HepG2 (cell line): ENCODE results near the gene ATAD3A. TPM values are rescaled to one million over a fixed set of nuclear protein-coding genes. Genes with fewer than 3 reads are reported as not detected.
A peak's percentile ranks its signal among the peaks of the same experiment; 100 is the strongest.

Source experiments
- ARNT2 ChIP-seq: sonication (generic); formaldehyde crosslinking; IDR thresholded peaks from 2 replicates; pipeline ENCODE4 v1.8.0; 2022; ENCODE audit warnings: mild to moderate bottlenecking, low read depth, missing genetic modification reagents, moderate library complexity
- CBFB ChIP-seq: sonication (generic); formaldehyde crosslinking; IDR thresholded peaks from 2 replicates; pipeline ENCODE4 v1.4.0; 2020; ENCODE audit warnings: missing genetic modification reagents
- CREM ChIP-seq, 2 experiments: sonication (generic) in 1 of 2; formaldehyde crosslinking in 1 of 2; IDR thresholded peaks; 2 replicates each; pipeline versions ENCODE4 v1.4.0 to v1.6.1; 2016 to 2020; ENCODE audit warnings: antibody characterized with exemption in 1 of 2, mild to moderate bottlenecking in 1 of 2, missing genetic modification reagents in 1 of 2
- IKZF1 ChIP-seq: fragments of 450-650 bp; IDR thresholded peaks from 2 replicates; pipeline ENCODE4 v1.7.1; 2016
- KLF13 ChIP-seq: sonication (generic); formaldehyde crosslinking; IDR thresholded peaks from 2 replicates; pipeline ENCODE4 v1.4.0; 2020; ENCODE audit warnings: mild to moderate bottlenecking, missing genetic modification reagents
- NFKB2 ChIP-seq: sonication (generic); formaldehyde crosslinking; IDR thresholded peaks from 2 replicates; pipeline ENCODE4 v1.4.0; 2020; ENCODE audit warnings: missing genetic modification reagents, borderline replicate concordance
- TBP ChIP-seq: sonication (generic); formaldehyde crosslinking; IDR thresholded peaks from 2 replicates; pipeline ENCODE4 v1.5.0; 2020; ENCODE audit warnings: missing genetic modification reagents
- ZNF644 ChIP-seq: IDR thresholded peaks from 2 replicates; pipeline ENCODE4 v1.6.1; 2016; ENCODE audit warnings: low read depth
- ZNF724P ChIP-seq: sonication (generic); formaldehyde crosslinking; IDR thresholded peaks from 2 replicates; pipeline ENCODE4 v1.8.0; 2022; ENCODE audit warnings: missing genetic modification reagents, borderline replicate concordance
- ZNF841 ChIP-seq: sonication (generic); formaldehyde crosslinking; IDR thresholded peaks from 2 replicates; pipeline ENCODE4 v1.8.1; 2023; ENCODE audit warnings: missing genetic modification reagents, borderline replicate concordance
- polyA plus RNA-seq, 8 experiments: library from polyadenylated mRNA; depleted of rRNA in 3 of 8; stranded (reverse) in 7 of 8; unstranded in 1 of 8; fragments of >200 nt; fragmentation: Illumina TruSeq in 4 of 8; extraction: Trizol in 4 of 8; gene quantifications; 2 replicates each; pipeline versions ENCODE4 v1.2.1 to v1.2.3, GENCODE V29; 2011 to 2016; ENCODE audit warnings: low read depth in 4 of 8, missing spikeins in 1 of 8, mixed read lengths in 1 of 8; ENCODE audit not compliant: insufficient read depth in 1 of 8
- total RNA-seq, 5 experiments: library from RNA; depleted of rRNA; stranded (reverse); fragments of >200 nt; fragmentation: Illumina TruSeq; extraction: Trizol; gene quantifications; 2 replicates each; pipeline ENCODE4 v1.2.3, GENCODE V29; 2016; ENCODE audit warnings: low read depth in 1 of 5
- TF ChIP-seq, protein P1 (sequence below): sonication (generic); formaldehyde crosslinking; IDR thresholded peaks from 2 replicates; pipeline ENCODE4 v1.4.0; 2020; ENCODE audit warnings: mild to moderate bottlenecking, low read depth, missing genetic modification reagents
- TF ChIP-seq, protein P2 (sequence below): sonication (generic); formaldehyde crosslinking; IDR thresholded peaks from 2 replicates; pipeline ENCODE4 v1.8.1; 2023; ENCODE audit warnings: missing genetic modification reagents, mild to moderate bottlenecking, borderline replicate concordance
- TF ChIP-seq, protein P3 (sequence below): sonication (generic); formaldehyde crosslinking; IDR thresholded peaks from 2 replicates; pipeline ENCODE4 v1.5.0; 2020; ENCODE audit warnings: missing genetic modification reagents
- TF ChIP-seq, protein P4 (sequence below): IDR thresholded peaks from 2 replicates; pipeline ENCODE4 v1.6.1; 2012; ENCODE audit warnings: low read length, improper control_type of control experiment
- TF ChIP-seq, protein P5 (sequence below): sonication (generic); formaldehyde crosslinking; IDR thresholded peaks from 2 replicates; pipeline ENCODE4 v1.8.0; 2022; ENCODE audit warnings: mild to moderate bottlenecking, missing genetic modification reagents, borderline replicate concordance
- TF ChIP-seq, protein P6 (sequence below): sonication (generic); formaldehyde crosslinking; IDR thresholded peaks from 2 replicates; pipeline ENCODE4 v1.4.0; 2020; ENCODE audit warnings: missing genetic modification reagents
- TF ChIP-seq, protein P7 (sequence below): sonication (generic); formaldehyde crosslinking; IDR thresholded peaks from 2 replicates; pipeline ENCODE4 v1.4.0; 2020; ENCODE audit warnings: mild to moderate bottlenecking, missing genetic modification reagents

The ATAD3A gene
- total and polyA plus RNA-seq, 2 of the 13 experiments (the other 11 are each of a cell fraction or from before 2014, with no cell fraction given): 10.6 to 49.0 TPM

DNA sequence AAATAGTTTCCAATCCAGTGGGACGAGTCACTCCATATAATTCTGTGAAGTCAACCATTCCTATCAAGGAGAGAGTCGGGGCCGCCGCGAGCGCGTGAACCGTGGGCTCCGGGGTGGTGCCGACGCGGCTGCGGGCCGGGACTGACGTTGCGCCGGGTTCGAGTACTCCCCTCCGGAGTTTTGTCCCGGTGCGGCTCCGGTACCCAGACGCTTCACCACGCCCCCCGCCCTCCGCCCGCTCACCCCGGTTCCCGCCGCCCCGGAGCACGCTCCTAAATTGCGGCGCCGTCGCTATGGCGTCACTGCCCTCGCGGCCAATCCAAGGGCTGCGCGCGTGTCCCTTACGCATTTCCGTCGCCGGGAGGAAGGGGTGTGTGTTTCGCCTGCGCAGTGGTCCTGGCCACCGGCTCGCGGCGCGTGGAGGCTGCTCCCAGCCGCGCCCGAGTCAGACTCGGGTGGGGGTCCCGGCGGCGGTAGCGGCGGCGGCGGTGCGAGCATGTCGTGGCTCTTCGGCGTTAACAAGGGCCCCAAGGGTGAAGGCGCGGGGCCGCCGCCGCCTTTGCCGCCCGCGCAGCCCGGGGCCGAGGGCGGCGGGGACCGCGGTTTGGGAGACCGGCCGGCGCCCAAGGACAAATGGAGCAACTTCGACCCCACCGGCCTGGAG is 40.4 kb upstream of the ATAD3A start, which contains the start of gene ATAD3B (continued):
- TF ChIP-seq, protein P1, sequence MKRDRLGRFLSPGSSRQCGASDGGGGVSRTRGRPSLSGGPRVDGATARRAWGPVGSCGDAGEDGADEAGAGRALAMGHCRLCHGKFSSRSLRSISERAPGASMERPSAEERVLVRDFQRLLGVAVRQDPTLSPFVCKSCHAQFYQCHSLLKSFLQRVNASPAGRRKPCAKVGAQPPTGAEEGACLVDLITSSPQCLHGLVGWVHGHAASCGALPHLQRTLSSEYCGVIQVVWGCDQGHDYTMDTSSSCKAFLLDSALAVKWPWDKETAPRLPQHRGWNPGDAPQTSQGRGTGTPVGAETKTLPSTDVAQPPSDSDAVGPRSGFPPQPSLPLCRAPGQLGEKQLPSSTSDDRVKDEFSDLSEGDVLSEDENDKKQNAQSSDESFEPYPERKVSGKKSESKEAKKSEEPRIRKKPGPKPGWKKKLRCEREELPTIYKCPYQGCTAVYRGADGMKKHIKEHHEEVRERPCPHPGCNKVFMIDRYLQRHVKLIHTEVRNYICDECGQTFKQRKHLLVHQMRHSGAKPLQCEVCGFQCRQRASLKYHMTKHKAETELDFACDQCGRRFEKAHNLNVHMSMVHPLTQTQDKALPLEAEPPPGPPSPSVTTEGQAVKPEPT (CRISPR knock-in tag): no peak
- peak; percentile 69; the same call in 1 of the 2 replicates for TF ChIP-seq CBFB
- TF ChIP-seq KLF13 (CRISPR knock-in tag): no peak
- TF ChIP-seq, protein P2, sequence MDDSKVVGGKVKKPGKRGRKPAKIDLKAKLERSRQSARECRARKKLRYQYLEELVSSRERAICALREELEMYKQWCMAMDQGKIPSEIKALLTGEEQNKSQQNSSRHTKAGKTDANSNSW: no peak
- TF ChIP-seq, protein P3, sequence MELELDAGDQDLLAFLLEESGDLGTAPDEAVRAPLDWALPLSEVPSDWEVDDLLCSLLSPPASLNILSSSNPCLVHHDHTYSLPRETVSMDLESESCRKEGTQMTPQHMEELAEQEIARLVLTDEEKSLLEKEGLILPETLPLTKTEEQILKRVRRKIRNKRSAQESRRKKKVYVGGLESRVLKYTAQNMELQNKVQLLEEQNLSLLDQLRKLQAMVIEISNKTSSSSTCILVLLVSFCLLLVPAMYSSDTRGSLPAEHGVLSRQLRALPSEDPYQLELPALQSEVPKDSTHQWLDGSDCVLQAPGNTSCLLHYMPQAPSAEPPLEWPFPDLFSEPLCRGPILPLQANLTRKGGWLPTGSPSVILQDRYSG (CRISPR knock-in tag): no peak
- 0 out of 2 replicates have a peak, but pooled peaks have one; percentile 35 for TF ChIP-seq NFKB2 (CRISPR knock-in tag)
- TF ChIP-seq, protein P4, sequence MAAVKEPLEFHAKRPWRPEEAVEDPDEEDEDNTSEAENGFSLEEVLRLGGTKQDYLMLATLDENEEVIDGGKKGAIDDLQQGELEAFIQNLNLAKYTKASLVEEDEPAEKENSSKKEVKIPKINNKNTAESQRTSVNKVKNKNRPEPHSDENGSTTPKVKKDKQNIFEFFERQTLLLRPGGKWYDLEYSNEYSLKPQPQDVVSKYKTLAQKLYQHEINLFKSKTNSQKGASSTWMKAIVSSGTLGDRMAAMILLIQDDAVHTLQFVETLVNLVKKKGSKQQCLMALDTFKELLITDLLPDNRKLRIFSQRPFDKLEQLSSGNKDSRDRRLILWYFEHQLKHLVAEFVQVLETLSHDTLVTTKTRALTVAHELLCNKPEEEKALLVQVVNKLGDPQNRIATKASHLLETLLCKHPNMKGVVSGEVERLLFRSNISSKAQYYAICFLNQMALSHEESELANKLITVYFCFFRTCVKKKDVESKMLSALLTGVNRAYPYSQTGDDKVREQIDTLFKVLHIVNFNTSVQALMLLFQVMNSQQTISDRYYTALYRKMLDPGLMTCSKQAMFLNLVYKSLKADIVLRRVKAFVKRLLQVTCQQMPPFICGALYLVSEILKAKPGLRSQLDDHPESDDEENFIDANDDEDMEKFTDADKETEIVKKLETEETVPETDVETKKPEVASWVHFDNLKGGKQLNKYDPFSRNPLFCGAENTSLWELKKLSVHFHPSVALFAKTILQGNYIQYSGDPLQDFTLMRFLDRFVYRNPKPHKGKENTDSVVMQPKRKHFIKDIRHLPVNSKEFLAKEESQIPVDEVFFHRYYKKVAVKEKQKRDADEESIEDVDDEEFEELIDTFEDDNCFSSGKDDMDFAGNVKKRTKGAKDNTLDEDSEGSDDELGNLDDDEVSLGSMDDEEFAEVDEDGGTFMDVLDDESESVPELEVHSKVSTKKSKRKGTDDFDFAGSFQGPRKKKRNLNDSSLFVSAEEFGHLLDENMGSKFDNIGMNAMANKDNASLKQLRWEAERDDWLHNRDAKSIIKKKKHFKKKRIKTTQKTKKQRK: no peak
- no peak for TF ChIP-seq TBP (CRISPR knock-in tag)
- TF ChIP-seq IKZF1: no peak
- peak; percentile 95 for TF ChIP-seq CREM (IDR thresholded peaks at IDR 0.05)
- peak; percentile 75 for TF ChIP-seq CREM (CRISPR knock-in tag; IDR thresholded peaks at IDR 0.05)
- TF ChIP-seq, protein P5, sequence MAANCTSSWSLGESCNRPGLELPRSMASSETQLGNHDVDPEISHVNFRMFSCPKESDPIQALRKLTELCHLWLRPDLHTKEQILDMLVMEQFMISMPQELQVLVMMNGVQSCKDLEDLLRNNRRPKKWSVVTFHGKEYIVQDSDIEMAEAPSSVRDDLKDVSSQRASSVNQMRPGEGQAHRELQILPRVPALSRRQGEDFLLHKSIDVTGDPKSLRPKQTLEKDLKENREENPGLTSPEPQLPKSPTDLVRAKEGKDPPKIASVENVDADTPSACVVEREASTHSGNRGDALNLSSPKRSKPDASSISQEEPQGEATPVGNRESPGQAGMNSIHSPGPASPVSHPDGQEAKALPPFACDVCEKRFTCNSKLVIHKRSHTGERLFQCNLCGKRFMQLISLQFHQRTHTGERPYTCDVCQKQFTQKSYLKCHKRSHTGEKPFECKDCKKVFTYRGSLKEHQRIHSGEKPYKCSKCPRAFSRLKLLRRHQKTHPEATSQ (CRISPR knock-in tag): no peak; the same call in 1 of the 2 replicates
- TF ChIP-seq ZNF644 (CRISPR knock-in tag): no peak
- 0 out of 2 replicates have a peak, but pooled peaks have one; percentile 33 for TF ChIP-seq ARNT2 (CRISPR knock-in tag)
- no peak for TF ChIP-seq ZNF724P (CRISPR knock-in tag)
- no peak for TF ChIP-seq ZNF841 (CRISPR knock-in tag)
- TF ChIP-seq, protein P6, sequence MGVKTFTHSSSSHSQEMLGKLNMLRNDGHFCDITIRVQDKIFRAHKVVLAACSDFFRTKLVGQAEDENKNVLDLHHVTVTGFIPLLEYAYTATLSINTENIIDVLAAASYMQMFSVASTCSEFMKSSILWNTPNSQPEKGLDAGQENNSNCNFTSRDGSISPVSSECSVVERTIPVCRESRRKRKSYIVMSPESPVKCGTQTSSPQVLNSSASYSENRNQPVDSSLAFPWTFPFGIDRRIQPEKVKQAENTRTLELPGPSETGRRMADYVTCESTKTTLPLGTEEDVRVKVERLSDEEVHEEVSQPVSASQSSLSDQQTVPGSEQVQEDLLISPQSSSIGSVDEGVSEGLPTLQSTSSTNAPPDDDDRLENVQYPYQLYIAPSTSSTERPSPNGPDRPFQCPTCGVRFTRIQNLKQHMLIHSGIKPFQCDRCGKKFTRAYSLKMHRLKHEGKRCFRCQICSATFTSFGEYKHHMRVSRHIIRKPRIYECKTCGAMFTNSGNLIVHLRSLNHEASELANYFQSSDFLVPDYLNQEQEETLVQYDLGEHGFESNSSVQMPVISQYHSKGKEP: no peak
- TF ChIP-seq, protein P7, sequence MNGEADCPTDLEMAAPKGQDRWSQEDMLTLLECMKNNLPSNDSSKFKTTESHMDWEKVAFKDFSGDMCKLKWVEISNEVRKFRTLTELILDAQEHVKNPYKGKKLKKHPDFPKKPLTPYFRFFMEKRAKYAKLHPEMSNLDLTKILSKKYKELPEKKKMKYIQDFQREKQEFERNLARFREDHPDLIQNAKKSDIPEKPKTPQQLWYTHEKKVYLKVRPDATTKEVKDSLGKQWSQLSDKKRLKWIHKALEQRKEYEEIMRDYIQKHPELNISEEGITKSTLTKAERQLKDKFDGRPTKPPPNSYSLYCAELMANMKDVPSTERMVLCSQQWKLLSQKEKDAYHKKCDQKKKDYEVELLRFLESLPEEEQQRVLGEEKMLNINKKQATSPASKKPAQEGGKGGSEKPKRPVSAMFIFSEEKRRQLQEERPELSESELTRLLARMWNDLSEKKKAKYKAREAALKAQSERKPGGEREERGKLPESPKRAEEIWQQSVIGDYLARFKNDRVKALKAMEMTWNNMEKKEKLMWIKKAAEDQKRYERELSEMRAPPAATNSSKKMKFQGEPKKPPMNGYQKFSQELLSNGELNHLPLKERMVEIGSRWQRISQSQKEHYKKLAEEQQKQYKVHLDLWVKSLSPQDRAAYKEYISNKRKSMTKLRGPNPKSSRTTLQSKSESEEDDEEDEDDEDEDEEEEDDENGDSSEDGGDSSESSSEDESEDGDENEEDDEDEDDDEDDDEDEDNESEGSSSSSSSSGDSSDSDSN (CRISPR knock-in tag): peak; percentile 47
